Measurements from ENCODE around the gene PRDM16.

PRDM16 gene

DNA sequence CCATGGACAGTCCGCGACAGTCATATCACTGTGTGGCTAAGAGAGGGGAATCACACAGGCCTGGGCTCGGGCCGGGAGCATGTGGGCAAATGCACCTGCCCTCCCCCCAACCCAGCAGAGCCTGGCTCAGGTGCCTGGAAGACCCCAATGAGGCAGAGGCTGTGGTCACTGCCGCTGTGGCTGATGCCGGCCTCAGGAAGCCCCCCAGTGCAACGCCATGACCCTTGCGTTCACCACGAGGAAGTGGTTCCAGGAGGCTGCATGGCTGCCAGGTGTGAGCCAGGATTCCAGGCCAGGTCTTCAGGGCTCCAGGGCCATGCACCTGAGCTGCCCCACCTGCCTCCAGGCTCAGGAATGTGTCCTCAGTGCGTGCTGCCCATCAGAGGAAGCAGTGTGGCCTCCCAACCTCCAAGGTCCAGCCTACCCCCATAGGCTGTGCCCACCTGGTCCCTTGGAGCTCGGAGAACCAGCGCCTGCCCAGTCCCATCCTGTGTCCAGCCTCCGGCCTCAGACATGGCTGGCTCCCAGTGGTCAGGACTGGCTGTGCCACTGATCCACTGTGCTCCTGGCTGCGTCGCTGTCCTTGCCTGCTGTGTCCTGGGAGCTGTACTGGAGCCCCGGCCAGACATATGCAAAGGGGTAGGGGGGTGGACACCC lies 393.5 kb downstream of the PRDM16 start:
- no peak for DNase-seq

DNA sequence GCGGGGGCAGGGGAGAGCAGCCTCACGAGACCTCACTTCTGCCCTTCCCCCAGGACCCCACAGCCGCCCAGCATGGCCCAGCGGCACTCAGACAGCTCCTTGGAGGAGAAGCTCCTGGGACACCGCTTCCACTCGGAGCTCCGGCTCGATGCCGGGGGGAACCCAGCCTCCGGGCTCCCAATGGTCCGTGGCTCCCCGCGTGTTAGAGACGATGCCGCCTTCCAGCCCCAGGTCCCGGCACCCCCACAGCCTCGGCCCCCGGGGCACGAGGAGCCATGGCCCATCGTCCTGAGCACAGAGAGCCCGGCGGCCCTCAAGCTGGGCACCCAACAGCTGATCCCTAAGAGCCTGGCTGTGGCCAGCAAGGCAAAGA lies 394.0 kb downstream of the PRDM16 start:
- no peak for DNase-seq

DNA sequence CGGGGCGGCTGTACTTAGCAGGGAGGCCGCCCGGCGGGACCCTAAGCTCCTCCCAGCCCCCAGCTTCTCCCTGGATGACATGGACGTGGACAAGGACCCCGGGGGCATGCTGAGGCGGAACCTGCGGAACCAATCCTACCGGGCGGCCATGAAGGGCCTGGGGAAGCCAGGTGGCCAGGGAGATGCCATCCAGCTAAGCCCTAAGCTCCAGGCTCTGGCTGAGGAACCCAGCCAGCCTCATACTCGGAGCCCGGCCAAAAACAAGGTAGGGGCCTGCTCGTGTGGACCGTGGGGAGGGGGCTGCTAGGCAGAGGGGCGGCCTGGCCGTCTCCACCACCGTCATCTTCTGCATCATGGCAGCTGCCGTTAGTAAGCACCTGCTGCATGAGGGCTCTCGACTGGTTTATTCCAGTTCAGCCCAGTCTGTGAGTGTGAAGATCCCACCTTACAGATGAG lies 394.4 kb downstream of the PRDM16 start:
- no peak for DNase-seq

DNA sequence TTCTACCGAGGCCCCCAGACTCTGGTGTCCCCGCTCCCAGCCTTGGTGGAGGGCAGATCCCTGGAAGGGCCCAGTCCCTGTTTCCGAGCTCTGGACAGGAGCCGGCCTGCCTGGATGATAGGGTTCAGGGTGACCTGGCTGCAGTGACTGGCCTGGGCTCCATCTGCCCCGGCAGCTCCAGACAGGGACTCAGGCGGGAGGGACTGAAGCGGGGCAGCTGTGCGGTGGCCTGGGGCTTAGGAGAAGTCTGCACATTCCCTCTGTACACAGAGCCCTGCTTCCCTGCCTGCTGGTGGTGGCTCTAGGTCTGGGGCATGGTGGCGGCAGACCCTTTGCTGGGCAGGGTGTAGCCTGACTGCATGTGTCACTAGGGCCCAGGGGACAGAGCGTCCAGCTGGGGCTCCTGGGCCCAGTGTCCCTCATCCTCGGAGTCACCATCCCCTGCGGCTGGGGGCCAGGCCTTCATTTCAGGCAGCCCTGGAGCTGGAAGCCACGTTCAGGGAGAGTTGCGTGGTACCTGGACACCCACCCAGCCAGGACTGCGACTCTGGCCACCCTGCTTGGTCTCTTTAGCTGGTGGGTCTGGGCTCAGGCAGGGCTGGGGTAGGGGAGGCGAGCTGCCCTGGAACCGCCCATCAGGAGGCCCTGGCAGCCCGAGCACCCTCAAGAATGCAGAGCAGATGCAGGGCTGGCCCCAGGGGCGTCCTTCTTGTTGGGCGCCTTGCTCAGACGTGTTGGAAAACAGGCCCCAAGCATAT lies 395.1 kb downstream of the PRDM16 start:
- DNase-seq = no peak

DNA sequence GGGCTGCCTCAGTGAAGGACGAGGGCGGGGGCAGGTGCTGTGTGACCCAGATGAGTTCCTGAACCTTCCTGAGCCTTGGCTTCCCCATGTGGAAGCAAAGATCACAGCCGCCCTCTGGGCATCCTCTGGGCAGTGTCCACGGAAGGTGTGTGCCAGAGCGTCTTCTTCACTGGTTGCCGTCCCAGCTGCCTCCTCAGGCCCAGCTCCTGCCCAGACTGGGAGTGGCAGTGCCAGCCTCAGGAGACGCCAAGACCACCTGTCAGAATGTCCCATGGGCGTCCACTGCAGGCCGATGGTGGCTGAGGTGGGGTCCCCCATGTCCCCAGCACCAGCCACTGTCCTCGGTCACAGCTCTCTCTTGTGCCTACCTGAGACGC lies 395.6 kb downstream of the PRDM16 start:
- no peak for DNase-seq

DNA sequence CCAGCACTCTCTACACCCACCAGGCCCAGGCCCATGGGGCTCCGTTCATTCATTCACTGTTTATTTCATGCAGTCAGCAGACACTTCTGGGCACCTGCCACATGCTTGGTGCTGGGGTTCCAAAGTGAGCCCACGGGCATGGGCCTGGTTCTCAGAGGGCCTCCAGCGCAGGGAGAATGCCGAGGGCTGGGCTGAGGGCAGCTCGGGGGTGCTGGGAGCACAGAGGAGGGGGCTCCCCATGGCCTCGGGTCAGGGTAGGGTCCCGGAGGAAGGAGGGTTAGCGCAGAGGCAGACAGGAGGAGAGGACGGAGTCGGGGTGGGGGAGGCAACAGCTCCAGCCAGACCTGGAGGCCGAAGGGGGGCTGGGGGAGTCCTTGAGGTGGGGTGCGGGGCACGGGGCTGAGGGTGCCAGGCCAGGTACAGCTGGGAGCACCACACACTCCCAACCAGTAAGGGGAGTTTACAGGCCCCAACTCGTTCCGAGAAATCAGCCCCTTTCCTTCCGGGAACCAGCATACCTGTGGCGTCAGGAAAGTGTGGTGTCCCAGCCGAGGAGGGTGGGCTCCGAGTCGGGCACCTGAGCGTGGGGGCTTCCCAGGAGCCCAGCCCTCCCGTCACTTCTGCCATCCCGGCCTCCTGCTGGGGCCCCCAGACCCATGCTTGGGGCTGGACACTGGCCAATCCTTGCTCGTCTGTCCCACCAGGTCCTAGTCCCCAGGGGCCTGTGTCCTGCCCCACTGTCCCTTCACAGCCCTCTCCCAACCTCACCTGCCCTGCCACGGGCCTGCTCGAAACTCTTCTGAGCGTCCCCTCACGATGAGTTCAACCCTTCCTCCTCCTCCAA lies 396.3 kb downstream of the PRDM16 start:
- no peak for DNase-seq

DNA sequence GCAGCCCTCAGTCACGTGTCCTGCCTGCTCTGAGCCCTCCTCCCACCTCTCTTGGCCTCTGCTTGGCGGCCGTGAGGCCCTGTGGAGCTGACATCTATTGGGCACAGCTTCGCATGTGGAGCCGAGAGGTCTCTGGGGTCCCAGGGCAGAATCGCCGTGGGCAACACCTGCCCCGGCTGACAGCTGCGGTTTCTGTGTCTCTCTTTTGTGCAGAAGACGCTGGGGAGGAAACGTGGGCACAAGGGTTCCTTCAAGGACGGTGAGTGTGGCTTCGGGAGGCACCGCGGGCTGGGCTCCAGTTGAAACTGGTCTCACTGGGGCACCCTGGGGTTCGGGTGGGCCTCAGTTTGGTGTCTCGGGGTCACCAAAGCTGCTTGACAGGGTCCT lies 396.9 kb downstream of the PRDM16 start:
- DNase-seq = no peak

DNA sequence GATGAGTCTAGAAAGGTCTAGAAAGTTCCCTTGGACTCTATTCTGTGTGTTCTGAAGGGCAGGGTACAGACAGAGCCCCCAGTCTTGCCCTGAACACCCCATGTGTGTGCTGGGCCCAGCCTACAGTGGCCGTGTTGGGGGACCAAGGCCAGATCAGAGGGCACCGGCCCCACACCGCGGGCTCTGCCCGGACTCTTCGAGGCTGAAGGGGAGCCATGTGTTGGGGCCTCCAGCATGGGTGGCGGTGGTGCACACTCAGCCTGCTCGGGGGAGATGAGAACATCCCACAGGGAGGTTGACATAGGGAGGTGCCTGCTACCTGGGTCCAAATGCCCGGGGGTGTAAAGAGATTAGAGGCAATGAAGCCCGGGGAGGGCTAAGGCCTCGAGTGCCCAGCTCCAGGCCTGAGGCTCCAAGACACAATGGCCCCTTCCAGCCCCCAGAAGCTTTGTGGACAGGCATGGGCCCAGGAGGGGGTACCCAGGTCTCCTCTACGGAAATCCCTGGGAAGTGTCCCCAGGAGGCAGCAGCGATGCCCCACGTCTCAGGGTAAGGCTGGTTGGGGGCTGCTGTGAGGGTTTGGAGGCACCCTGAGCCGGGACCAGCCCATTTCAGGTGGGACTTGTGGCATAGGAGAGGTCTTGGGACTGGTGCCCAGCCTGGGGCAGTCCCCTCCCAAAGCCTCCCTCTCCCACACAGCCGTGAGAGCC lies 397.5 kb downstream of the PRDM16 start:
- DNase-seq = no peak

DNA sequence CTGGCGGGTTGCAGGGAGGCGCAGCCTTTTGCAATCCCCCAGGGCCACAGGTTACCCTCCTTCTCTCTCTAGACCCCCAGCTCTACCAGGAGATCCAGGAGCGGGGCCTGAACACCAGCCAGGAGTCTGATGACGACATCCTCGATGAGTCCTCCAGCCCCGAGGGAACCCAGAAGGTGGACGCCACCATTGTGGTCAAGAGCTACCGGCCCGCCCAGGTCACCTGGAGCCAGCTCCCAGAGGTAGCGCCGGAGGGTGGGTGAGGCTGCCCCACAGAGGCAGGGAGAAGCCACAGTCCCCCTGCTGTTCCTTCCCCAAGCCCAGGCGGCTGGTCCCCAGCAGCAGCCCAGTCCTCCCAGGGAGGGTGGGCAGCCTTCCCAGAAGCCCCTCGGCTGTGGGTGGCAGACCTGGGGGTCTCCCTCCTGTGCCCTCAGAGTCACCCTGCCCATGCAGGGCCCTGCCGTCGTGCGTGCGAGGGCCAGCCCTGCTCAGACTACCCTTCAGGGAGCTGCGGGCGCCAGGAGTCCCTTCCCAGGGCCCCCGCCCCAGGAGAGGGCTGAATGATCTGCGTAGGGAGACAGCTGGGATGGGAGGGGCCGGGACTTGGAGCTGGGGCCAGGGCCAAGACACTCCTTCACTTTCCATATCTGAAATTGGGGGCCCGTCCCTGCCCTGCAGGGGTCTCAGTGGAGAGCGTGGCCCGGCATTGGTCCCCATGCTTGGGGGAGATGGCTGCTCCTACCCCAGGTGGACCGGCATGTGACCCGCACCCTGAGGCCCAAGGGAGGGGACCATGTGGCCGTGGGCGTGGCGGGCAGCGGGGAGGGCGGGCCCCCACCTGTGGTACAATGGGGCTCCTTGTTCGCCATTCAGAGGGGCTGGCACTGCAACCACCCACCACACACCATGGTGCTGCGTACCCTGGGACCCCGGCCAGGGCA lies 398.4 kb downstream of the PRDM16 start:
- DNase-seq = no peak

DNA sequence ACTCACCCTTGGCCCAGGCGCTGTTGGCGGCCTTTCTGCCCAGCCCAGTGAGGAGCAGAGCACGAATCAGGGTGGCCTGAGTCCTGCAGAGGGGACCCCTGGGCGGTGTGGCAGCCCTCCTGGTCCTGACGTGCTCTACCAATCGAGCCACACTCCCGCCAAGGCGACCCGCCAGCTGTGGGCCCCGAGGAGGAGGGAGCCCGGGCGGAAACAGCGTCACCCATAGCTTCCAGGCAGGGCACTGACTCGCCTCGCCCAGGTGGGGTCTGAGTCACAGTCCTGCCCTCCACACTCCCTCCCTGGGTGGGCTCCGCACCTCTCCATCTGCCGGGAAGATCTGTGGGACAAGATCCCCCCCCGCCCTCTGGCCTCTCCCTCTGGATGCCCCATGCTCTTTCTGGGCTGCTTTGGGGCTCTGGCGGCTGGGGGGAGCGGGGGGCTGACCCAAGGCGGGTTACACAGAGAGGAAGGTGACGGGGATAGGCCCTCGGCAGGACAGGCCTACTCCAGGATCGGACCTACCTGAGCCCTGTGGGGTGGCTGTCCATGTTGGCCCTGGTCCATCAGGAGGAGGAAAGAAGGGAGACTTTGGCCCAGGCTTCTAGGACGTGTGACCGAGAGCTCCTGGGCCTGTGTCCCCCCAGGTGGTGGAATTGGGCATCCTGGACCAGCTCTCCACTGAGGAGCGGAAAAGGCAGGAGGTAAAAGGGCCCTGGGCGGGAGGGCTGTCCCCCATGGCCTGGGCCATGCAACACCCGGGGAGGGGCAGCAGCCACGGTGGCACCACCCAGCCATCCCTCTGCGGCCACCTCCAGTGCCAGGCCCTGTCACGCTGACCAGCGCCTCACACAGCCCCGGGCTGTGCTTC lies 399.5 kb downstream of the PRDM16 start:
- DNase-seq = no peak

DNA sequence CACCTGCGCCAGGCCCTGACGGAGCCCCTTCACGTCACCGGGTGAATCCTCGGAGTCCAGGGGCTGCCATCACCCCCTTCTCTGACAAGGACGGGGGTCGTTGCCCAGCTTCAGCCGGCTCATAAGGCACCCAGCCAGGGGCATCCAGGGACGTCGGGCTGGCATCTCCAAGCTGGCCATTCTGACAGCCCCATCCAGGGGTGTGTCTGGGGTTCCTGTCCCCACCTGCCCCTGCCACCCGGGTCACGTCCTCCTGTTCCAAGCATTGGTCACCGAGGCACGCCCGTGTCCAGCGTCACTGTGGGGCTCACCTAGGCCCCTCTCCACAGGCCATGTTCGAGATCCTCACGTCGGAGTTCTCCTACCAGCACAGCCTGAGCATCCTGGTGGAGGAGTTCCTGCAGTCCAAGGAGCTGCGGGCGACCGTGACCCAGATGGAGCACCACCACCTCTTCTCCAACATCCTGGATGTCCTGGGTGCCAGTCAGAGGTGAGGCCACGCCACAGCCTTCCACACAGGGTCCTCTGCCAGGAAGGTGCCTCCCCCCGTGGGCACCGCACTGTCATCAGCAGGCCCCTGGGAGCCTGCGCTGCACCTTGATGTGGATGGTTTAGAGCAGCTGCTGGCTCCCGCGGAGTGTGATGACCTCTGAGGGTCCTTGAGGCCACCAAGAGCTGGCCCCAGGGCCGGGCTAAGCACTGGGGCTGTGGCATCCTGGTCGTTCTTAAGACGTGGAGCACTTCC lies 400.3 kb downstream of the PRDM16 start:
- DNase-seq = no peak

DNA sequence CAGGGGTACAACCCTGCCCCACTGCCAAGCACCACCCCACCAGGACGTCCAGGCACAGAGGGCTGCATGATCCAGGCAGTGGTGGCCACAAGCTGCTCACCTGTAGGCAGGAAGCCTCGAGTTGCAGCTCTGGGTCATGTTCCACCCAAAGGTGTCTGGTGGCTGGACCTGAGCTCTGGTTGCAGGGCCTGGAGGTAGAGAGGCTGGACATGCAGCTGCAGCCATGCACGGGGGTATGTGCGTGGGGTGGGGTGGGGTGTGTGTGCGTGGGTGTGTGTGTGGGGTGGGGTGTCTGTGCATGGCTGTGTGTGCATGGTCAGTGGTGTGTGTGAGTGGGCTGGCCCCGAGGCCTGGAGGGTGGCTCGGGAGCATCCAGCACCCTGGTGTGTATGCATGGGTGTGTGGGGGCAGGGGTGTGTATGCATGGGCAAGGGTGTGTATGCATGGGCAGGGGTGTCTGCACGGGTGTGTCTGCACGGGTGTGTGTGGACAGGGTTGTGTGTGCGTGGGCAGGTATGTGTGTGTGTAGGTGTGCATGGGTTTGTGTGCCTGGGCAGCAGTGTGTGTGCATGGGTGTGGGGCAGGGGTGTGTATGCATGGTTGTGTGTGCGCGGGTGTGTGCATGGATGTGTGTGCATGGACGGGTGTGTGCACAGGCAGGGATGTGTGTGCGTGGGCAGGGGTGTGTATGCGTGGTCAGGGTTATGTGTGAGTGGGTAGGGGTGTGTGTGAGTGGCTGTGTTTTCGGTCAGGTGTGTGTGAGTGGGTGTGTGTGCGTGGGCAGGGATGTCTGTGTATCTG lies 401.0 kb downstream of the PRDM16 start:
- DNase-seq = no peak

DNA sequence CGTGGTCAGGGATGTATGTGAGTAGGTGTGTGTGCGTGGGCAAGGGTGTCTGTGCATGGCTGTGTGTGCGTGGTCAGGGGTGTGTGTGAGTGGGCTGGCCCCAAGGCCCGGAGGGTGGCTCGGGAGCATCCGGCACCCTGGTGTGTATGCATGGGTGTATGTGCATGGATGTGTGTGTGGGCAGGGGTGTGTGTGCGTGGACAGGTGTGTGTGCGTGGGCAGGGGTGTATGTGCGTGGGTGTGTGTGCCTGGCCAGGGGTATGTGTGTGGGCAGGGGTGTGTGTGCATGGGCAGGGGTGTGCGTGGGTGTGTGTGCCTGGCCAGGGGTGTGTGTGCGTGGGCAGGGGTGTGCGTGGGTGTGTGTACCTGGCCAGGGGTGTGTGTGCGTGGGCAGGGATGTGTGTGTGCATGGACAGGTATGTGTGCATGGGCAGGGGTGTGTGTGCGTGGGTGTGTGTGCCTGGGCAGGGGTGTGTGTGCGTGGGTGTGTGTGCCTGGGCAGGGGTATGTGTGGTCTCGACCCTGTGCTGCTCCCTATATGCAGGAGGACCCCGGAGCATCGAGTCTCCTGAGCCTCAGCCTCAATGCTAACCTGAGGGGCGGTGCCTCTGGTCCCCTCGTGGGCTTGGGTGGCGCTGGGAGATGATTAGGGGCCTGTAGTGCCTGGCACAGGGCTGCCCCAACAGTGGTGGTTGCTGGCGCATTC lies 401.8 kb downstream of the PRDM16 start:
- DNase-seq = no peak

DNA sequence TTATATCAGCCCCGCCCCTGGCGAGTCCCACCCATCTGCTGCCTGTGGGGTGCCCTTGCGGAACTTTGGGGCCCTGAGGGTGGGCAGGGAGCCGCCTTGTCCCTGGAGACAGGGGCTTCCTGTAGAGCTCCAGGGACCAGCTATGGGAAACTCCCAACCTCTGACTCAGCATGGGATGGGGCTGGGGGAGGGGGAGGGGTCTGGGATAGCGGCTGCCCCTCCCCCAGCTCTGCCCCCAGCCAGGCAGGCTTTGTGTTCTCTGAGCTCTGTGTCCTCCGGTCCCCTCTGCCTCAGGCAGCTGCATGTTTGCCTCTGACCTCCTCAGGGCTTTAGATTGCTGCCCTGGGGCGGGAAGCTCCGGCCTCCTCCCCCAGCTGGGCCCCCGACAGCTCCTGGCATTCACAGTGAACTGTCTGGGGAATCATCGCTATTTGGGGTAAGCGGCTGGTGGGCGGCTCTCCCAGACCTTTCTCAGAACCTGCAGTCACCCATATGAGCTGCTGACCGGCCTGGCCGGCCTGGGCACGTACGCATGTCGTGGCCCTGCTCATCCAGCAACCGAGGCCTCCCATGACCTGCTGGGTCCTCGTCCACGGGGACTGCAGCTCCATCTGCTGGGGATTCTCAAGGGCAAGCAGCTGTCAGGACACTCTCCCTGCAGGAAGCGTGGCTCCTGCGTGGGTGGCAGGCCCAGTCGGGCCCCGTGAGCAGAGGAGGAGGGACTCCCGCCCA lies 402.5 kb downstream of the PRDM16 start:
- DNase-seq = no peak

DNA sequence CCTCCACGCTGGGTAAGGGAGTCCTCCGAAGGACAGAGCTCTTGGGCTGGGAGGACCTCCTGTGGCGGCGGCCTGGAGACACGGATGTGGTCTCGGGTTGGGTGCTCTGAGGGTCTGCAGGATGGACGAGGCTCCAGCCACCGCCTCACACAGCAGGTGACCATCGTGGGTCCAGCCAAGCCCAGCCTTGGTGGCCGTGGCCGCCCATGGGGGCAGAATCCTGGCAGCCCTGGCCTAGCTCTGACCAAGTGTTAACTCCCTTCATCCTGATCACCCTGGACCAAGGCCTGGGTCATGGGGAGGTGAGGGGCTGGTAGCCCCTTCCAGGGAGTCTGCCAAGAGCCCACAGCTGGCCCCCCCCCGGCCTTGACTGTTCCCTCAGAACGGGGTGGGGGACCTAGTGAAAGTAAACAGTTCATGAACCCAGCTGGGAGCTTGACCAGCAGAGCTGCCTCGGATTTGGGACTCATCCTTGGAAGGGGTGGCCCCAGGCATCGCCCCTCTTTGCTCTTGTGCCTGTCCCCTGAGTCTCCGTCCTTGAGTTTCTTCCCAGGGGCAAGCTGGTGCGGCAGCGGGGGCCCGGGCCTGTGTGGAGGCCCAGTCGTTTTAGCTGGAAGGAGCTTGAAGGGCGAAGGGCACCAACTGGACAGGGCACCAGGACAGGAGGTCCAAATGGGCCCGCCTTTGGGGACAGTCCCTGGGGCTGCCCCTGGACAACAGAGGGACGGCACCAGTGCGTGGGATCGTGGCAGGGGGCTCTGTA lies 403.3 kb downstream of the PRDM16 start:
- DNase-seq = no peak

DNA sequence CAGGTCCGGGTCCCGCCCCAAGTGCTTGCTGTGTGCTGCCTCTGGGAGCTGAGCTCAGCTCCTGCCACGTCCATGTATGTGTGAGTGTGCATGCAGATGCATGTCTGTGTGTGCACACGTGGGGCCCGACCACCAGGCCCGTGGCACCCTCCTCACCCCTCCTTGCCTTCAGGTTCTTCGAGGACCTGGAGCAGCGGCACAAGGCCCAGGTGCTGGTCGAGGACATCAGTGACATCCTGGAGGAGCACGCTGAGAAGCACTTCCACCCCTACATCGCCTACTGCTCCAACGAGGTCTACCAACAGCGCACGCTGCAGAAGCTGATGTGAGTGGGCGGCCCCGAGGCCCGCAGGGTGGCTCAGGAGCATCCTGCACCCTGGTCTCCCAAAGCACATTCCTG lies 403.9 kb downstream of the PRDM16 start:
- DNase-seq = no peak

DNA sequence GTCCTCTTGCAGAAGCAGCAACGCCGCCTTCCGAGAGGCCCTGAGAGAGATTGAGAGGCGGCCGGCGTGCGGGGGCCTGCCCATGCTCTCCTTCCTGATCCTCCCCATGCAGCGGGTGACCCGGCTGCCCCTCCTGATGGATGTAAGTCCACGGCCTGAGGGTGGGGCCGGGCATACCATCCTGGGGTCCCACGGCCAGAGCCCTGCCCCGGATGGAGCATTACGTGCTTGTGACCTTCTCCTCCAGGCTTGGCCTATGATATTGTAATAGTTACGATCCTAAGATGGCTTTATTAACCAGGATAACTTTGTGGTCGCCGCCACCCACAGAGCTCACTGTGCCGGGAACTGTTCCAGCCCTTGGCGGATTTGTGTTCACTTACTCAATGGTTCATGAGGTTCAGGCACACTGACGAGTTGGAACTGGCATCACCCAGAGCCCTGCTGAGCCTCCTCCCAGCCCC lies 404.4 kb downstream of the PRDM16 start:
- DNase-seq = no peak
